ENCODE measurements around the gene CMIP.

GRCh38 chr16:81570151-81570846, 125.7 kb downstream of the CMIP start:
- TF ChIP-seq CTCF (IDR thresholded peaks at IDR 0.05) (no peak), POLR2A (IDR thresholded peaks at IDR 0.05) (no peak)
